Smooth muscle cell (in vitro differentiated cells): ENCODE measurements around the gene AGRN. TPM values are rescaled to one million over a fixed set of nuclear protein-coding genes. Genes with fewer than 3 reads are reported as not detected.

Source experiments
- DNase-seq: peaks from one replicate; lab custom pipeline; 2025; ENCODE audit not compliant: unreplicated experiment; lab: John Stamatoyannopoulos, UW
- H2AFZ ChIP-seq: fragments of 200-600 bp; sonication (generic); 2 replicates; pipeline ENCODE4 v1.6.0; 2016; ENCODE audit warnings: antibody characterized with exemption, low read depth, mild to moderate bottlenecking
- H3F3A ChIP-seq: fragments of 200-600 bp; sonication (generic); 2 replicates; pipeline ENCODE4 v1.6.0; 2017; ENCODE audit warnings: antibody characterized with exemption, low read depth
- H3K27ac ChIP-seq: fragments of 200-600 bp; sonication (generic); 2 replicates; pipeline ENCODE4 v1.5.1; 2016; ENCODE audit warnings: low read depth, mild to moderate bottlenecking
- H3K27me3 ChIP-seq: fragments of 200-600 bp; sonication (generic); 2 replicates; pipeline ENCODE4 v1.6.1; 2016; ENCODE audit warnings: low read depth, mild to moderate bottlenecking
- H3K36me3 ChIP-seq: fragments of 200-600 bp; sonication (generic); 2 replicates; pipeline ENCODE4 v1.5.1; 2016; ENCODE audit warnings: low read depth
- H3K4me1 ChIP-seq: fragments of 200-600 bp; sonication (generic); 2 replicates; pipeline ENCODE4 v1.5.1; 2016; ENCODE audit warnings: low read depth
- H3K4me2 ChIP-seq: fragments of 200-600 bp; sonication (generic); 2 replicates; pipeline ENCODE4 v1.6.0; 2016; ENCODE audit warnings: mild to moderate bottlenecking
- H3K4me3 ChIP-seq: fragments of 200-600 bp; sonication (generic); 2 replicates; pipeline ENCODE4 v1.5.1; 2016; ENCODE audit warnings: mild to moderate bottlenecking
- H3K79me2 ChIP-seq: fragments of 200-600 bp; sonication (generic); 2 replicates; pipeline ENCODE4 v1.6.0; 2016; ENCODE audit warnings: low read depth, mild to moderate bottlenecking
- H3K9ac ChIP-seq: fragments of 200-600 bp; sonication (generic); 2 replicates; pipeline ENCODE4 v1.6.0; 2016; ENCODE audit warnings: low read depth
- H3K9me3 ChIP-seq: fragments of 200-600 bp; sonication (generic); replicated peaks from 2 replicates; pipeline ENCODE4 v1.5.1; 2016; ENCODE audit warnings: low read depth
- H4K20me1 ChIP-seq: fragments of 200-600 bp; sonication (generic); 2 replicates; pipeline ENCODE4 v1.6.0; 2016; ENCODE audit warnings: low read depth
- CTCF ChIP-seq: fragments of 200-600 bp; sonication (generic); IDR thresholded peaks from 2 replicates; pipeline ENCODE4 v1.5.1; 2017; ENCODE audit warnings: borderline replicate concordance, mild to moderate bottlenecking, antibody characterized with exemption; ENCODE audit not compliant: insufficient read depth, poor library complexity, severe bottlenecking
- WGBS: methylation state at CpG from one replicate; pipeline ENCODE4 v1.1.7; 2016; ENCODE audit warnings: low lambda C conversion rate; 5-methylcytosine and 5-hydroxymethylcytosine counted together
- polyA plus RNA-seq: library from polyadenylated mRNA; unstranded; fragments of >200 nt; fragmentation: Nextera tagmentation; extraction: Ambion mirVana; gene quantifications from 2 replicates; pipeline ENCODE4 v1.2.1, GENCODE V29; 2016
- total RNA-seq: library from RNA; depleted of rRNA; stranded (reverse); fragments of >200 nt; gene quantifications from 2 replicates; pipeline ENCODE4 v1.2.3, GENCODE V29; 2014

The AGRN gene
- total and polyA plus RNA-seq, 2 experiments from 2014 or later, result 17.5 to 24.7 TPM

DNA sequence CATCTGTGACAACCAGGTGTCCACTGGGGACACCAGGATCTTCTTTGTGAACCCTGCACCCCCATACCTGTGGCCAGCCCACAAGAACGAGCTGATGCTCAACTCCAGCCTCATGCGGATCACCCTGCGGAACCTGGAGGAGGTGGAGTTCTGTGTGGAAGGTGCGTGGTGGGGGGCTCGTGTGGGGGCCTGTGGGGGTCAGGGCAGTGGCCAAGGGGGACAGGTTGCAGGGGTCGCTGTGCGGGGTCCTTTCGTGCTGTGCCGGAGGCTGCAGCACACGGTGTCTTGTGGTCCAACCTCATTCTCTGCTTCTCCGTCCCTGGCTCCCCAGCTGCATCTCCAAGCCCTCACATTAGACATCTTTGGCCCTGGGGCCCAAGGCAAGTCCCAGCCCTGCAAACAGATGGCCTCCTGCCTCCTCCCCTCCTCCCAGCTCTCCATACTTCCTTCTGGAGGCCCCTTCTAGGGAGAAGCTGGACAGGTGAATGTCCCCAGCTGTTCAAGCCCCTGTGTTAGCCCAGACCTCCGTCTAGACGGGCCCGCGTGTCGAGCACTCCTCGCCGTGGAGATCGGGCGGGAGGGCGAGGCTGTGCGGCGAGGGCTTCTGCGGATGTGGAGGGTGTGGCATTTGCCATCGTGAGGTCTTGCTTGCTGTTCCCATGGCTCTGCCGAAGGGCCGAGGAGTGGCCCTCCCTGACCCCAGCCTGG is 2.5 kb downstream of the AGRN start:
- no peaks in the 10 kb centered on the region for H3K36me3 ChIP-seq
- H3F3A ChIP-seq, result no peaks in the 10 kb centered on the region
- no peak overlapping the region for H3K4me2 ChIP-seq
- no peaks in the 10 kb centered on the region for H3K27me3 ChIP-seq
- peaks cover 21% of the 10 kb centered on the region for H3K4me1 ChIP-seq
- H4K20me1 ChIP-seq, result peaks cover 41% of the 10 kb centered on the region
- H2AFZ ChIP-seq, result no peak overlapping the region
- no peak for DNase-seq
- H3K4me3 ChIP-seq, result no peak overlapping the region
- no peak overlapping the region for H3K9ac ChIP-seq
- H3K9me3 ChIP-seq, result no peaks in the 10 kb centered on the region
- no peaks in the 10 kb centered on the region for H3K79me2 ChIP-seq
- 90% methylated on average over 24 of the region's 27 CpGs for WGBS
- no peak for TF ChIP-seq CTCF
- no peak overlapping the region for H3K27ac ChIP-seq

GRCh38 chr1:1023700-1024099 is 3.8 kb downstream of the AGRN start:
- WGBS, result 88% methylated on average over 11 of the region's 13 CpGs
- H3K9ac ChIP-seq, result no peak overlapping the region
- no peaks in the 10 kb centered on the region for H3K27me3 ChIP-seq
- H3K27ac ChIP-seq, result no peak overlapping the region
- H3K36me3 ChIP-seq, result no peaks in the 10 kb centered on the region
- no peaks in the 10 kb centered on the region for H3K79me2 ChIP-seq
- no peaks in the 10 kb centered on the region for H3F3A ChIP-seq
- H3K4me3 ChIP-seq, result no peak overlapping the region
- no peak overlapping the region for H3K4me2 ChIP-seq
- peaks cover 46% of the 10 kb centered on the region for H4K20me1 ChIP-seq
- no peak for TF ChIP-seq CTCF
- H2AFZ ChIP-seq, result no peak overlapping the region
- peaks cover 21% of the 10 kb centered on the region for H3K4me1 ChIP-seq
- DNase-seq, result no peak
- H3K9me3 ChIP-seq, result no peaks in the 10 kb centered on the region

DNA sequence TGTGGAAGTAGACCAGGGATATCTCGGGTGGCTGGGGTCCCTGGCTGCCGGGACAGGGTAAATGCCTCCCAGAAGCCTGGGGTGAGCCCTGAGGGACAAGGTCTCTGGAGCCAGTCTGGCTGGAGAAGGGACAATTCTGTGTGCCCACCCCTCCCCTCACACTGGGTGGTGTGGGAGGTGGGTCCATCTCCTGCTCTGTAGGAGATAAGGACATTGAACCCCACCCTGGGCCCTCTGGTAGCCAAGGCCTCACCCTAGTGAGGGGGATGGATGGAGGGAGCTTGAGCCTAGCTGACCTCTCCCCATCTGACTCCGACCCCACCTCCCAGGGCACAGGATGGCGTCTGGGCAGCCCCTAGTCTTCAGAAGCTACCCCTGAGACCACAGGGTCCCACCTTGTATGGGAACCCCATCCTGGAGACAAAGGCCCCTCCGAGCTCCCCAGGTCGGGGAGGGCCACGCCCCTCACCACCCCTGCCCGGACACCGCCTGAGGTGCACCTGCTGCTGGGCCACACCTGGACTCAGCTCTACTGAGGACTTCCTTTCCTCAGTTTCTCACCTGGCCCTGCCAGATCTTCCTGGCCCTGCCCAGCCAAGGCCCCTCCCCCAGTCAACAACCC is 4.3 kb downstream of the AGRN start:
- no peak overlapping the region for H3K9ac ChIP-seq
- 84% methylated on average over 9 of the region's 9 CpGs for WGBS
- no peak for DNase-seq
- no peaks in the 10 kb centered on the region for H3K27me3 ChIP-seq
- H3K9me3 ChIP-seq, result no peaks in the 10 kb centered on the region
- no peak overlapping the region for H2AFZ ChIP-seq
- H3K4me3 ChIP-seq, result no peak overlapping the region
- no peaks in the 10 kb centered on the region for H3F3A ChIP-seq
- H3K79me2 ChIP-seq, result no peaks in the 10 kb centered on the region
- H3K27ac ChIP-seq, result no peak overlapping the region
- peaks cover 46% of the 10 kb centered on the region for H4K20me1 ChIP-seq
- TF ChIP-seq CTCF, result no peak
- no peak overlapping the region for H3K4me2 ChIP-seq
- no peaks in the 10 kb centered on the region for H3K36me3 ChIP-seq
- H3K4me1 ChIP-seq, result peaks cover 21% of the 10 kb centered on the region
